Measurements from ENCODE around the gene HEXIM1.
A peak's percentile ranks its signal among the peaks of the same experiment; 100 is the strongest.

Gene HEXIM1

DNA sequence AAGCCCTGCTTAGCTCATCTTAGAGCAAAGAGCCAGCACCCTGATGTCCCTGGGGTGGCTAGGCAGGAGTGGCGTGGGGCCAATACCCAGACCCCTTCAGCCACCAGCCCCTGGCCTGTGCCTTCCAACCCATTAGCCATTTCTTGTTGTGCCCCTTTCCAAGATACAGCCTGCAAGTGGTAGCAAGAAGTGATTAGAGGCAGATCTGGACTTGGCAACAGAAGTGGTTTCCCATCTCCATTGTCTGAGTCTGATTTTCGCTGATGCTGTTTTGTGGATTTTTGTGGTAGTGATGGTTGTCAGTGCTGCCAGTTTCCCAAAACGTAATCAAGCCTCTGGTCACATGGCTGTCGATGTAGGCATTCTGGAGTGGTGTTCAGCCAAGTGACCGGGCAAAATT, 41.7 kb upstream of the HEXIM1 start:
- H3K4me1 ChIP-seq: peaks cover 4 to 54% (median 35%) of the 10 kb centered on the region in 4 donors
- TF ChIP-seq, protein P1, sequence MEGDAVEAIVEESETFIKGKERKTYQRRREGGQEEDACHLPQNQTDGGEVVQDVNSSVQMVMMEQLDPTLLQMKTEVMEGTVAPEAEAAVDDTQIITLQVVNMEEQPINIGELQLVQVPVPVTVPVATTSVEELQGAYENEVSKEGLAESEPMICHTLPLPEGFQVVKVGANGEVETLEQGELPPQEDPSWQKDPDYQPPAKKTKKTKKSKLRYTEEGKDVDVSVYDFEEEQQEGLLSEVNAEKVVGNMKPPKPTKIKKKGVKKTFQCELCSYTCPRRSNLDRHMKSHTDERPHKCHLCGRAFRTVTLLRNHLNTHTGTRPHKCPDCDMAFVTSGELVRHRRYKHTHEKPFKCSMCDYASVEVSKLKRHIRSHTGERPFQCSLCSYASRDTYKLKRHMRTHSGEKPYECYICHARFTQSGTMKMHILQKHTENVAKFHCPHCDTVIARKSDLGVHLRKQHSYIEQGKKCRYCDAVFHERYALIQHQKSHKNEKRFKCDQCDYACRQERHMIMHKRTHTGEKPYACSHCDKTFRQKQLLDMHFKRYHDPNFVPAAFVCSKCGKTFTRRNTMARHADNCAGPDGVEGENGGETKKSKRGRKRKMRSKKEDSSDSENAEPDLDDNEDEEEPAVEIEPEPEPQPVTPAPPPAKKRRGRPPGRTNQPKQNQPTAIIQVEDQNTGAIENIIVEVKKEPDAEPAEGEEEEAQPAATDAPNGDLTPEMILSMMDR (IDR thresholded peaks at IDR 0.05): no peak
- no peaks in the 10 kb centered on the region for H3K9me3 ChIP-seq
- DNase-seq: no peak
- H3K27me3 ChIP-seq: no peaks in the 10 kb centered on the region
- H3K36me3 ChIP-seq: peaks cover 68 to 76% (median 76%) of the 10 kb centered on the region in 3 donors
- intact Hi-C loops (cut with DNase I; ENCODE audit: low total_unique reads): loop anchor here (5.0 kb wide), 1 partner anchor 194 kb away; no protein-coding TSS in a partner anchor
- H3K27ac ChIP-seq: peak overlapping the region; percentile 23 to 91
- no peak overlapping the region for H3K4me3 ChIP-seq

DNA sequence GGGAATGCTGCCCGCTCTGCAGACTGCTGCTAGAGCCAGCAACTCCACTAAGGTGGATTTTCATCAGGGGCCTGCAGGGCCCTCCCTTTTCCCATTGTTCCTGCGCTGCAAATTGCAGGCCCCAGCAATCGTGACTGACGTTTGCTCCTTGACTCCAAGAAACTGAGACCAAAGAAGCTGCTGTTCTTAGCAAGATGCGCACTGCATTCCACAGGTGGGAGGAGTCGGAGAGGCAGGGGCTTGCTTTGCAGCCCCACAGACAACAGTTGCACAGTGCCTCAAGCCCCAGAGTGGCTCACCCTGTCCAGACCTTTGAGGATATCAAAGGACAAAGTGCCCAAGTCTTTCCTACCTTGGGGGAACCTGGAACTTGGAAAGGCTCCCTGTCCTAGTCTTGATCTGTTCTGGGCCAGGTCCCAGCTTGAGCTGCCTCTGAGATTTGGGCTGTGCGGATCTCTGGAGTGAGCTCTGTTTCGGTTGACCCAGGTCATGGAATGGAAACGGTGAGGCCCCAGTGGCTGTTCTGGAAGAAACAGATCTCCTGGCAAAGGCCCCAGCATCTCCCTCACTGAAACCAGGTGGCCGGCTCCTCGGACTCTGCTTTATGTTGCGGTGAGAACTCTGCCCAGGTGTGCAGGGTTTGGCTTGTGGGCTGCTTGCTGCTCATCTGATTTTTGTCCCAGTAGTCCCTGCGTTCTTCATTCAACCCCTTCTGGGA, 40.8 kb upstream of the HEXIM1 start:
- Histone ChIP-seq H3K27ac (peak overlapping the region in 1 of 2 donors; percentile 91), H3K36me3 (peaks cover 62 to 75% (median 72%) of the 10 kb centered on the region in 3 donors), H3K4me1 (peaks cover 4 to 63% (median 40%) of the 10 kb centered on the region in 4 donors), H3K27me3 (no peaks in the 10 kb centered on the region), H3K4me3 (no peak overlapping the region), H3K9me3 (no peaks in the 10 kb centered on the region)
- TF ChIP-seq, protein P1 (IDR thresholded peaks at IDR 0.05): no peak
- intact Hi-C loops (cut with DNase I; ENCODE audit: low total_unique reads): loop anchor here (5.0 kb wide), 1 partner anchor 195 kb away; no protein-coding TSS in a partner anchor
- no peak for DNase-seq

DNA sequence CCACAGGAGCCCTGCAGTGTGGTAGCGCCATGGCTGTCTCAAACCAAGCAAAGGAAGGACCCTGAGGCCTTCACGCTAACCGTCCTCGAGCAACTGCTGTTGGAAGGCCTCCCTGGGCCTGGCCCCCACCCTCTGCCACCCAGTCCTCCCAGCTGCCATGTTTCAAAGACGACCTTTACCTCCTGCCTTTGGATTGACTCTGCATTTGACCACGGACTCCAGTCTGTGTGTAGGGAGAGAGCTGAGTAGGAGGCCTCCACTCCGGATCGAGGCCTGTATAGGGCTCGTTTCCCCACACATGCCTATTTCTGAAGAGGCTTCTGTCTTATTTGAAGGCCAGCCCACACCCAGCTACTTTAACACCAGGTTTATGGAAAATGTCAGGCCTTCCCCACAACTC, 40.2 kb upstream of the HEXIM1 start:
- H3K36me3 ChIP-seq: peaks cover 63 to 75% (median 72%) of the 10 kb centered on the region in 3 donors
- H3K9me3 ChIP-seq: no peaks in the 10 kb centered on the region
- intact Hi-C loops (cut with DNase I; ENCODE audit: low total_unique reads): loop anchor here (5.0 kb wide), 1 partner anchor 196 kb away; no protein-coding TSS in a partner anchor
- H3K4me1 ChIP-seq: peaks cover 4 to 69% (median 42%) of the 10 kb centered on the region in 4 donors
- TF ChIP-seq, protein P1 (IDR thresholded peaks at IDR 0.05): no peak
- H3K27ac ChIP-seq: peak overlapping the region in 1 of 2 donors; percentile 91
- H3K4me3 ChIP-seq: no peak overlapping the region
- DNase-seq: no peak
- no peaks in the 10 kb centered on the region for H3K27me3 ChIP-seq

DNA sequence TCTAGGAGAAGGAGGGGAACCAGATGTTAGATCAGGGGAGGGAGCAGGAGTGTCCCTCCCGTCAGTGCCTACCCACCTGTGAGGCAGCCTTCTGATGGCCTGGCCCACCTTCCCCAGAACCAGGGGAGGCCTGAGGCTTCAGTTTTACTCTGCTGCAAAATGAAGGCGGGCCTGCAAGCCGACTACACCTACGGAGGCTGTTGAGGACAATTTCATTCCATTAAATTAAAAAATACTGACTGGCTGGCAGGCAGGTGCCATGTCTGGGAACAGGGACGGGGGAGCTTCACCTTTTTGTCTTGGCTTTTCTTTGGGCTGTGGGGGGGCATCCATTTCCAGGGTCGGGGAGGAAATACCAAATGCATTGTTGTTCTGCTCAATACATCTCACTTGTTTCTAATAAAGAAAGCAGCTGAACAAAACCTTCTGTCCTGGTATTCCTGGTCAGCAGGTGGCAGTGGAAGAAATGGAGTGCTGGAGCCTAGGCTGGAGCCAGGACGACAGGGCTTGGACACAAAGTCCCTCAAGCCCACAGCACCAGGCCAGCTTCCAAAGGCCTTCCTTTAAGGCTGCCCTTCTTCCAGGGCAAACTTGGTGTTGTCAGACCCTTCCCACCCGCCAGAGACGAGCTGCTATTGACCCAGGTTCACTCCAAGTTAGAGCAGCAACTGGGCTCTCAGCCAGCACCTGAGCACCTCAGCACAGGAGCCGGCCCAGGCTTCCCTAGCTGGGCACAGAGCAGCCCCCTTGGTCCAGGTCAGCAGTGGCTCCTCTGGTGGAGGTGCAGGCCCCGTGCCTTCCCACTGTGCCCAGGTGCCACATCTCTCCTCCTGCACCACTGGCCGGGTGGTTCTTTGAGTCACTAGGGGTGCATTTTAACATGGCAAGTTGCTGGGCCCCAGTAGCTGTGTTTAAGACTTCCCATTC, 39.4 kb upstream of the HEXIM1 start:
- peaks cover 61 to 75% (median 72%) of the 10 kb centered on the region in 3 donors for H3K36me3 ChIP-seq
- H3K4me1 ChIP-seq: peaks cover 4 to 76% (median 43%) of the 10 kb centered on the region in 4 donors
- DNase-seq: no peak
- H3K27ac ChIP-seq: peak overlapping the region; percentile 87 to 91
- no peak overlapping the region for H3K4me3 ChIP-seq
- intact Hi-C loops (cut with DNase I; ENCODE audit: low total_unique reads): loop anchor here (5.0 kb wide), 1 partner anchor 197 kb away; no protein-coding TSS in a partner anchor
- TF ChIP-seq, protein P1 (IDR thresholded peaks at IDR 0.05): no peak
- no peaks in the 10 kb centered on the region for H3K27me3 ChIP-seq
- no peaks in the 10 kb centered on the region for H3K9me3 ChIP-seq
